ENCODE data around the gene SELENBP1. TPM values are rescaled to one million over a fixed set of nuclear protein-coding genes. Genes with fewer than 3 reads are reported as not detected.

SELENBP1 gene
- total RNA-seq, 2 donors from 2014 or later: 1,259 to 2,164 TPM

DNA sequence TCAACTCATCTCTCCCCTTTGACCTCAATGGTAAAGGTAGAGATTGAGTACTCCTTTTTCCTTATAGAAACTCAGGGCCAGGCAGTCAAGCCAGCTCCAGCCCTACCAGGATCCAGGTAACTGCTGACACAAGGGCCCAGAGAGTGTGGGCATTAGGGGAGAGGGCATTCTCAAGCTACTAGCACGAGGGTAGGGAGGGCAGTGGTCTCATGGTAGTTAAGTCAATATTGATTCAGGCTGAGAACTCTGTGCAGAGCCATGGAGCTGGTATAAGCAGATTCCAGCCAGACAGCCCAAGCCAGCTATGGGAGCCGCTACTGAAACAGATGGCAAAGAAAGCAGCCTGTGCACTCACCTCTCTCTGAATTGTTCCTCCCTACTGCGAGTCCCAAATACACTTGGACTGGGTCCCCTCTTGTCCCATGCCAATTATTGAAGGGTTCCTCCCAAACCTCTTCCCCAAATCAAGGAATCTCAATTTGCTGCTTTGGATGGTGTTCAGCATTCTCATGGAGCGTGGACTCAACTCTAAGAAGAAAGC lies 48.0 kb downstream of the SELENBP1 start:
- ATAC-seq (no peak), DNase-seq (no peak)
- intact Hi-C loops (cut with DNase I, micrococcal nuclease): no loop called here

GRCh38 chr1:151318975-151319374 lies 53.5 kb downstream of the SELENBP1 start:
- intact Hi-C loops (cut with DNase I, micrococcal nuclease): no loop called here
- DNase-seq (no peak), ATAC-seq (no peak)

GRCh38 chr1:151315565-151316235 lies 56.8 kb downstream of the SELENBP1 start:
- ATAC-seq (no peak), DNase-seq (no peak)
- intact Hi-C loops (cut with DNase I, micrococcal nuclease): no loop called here

Other genes with a start within 250 kb of the SELENBP1 start
- gene SEMA6C, start 226.1 kb downstream of the SELENBP1 start, total RNA-seq: 1 to 10 TPM; 2.7 to 2.8 TPM
- gene TNFAIP8L2, start 216.1 kb downstream of the SELENBP1 start, total RNA-seq: 1 to 10 TPM in 1 of 2 donors, under 1 TPM in 1; 0.40 to 2.8 TPM
- gene LYSMD1, start 206.8 kb downstream of the SELENBP1 start, total RNA-seq: 1 to 10 TPM; 6.8 to 9.2 TPM
- gene SCNM1, start 206.6 kb downstream of the SELENBP1 start, total RNA-seq: 10 to 100 TPM; 22.6 to 26.2 TPM
- gene TMOD4, start 196.7 kb downstream of the SELENBP1 start, total RNA-seq: 1 to 10 TPM; 1.2 to 1.6 TPM
- gene VPS72, start 182.5 kb downstream of the SELENBP1 start, total RNA-seq: 10 to 100 TPM; 34.4 TPM
- 10 to 100 TPM; 36.2 to 49.3 TPM for gene PIP5K1A, start 174.2 kb downstream of the SELENBP1 start, total RNA-seq
- 100 to 1,000 TPM; 103 to 105 TPM for gene PSMD4, start 118.0 kb downstream of the SELENBP1 start, total RNA-seq
- gene ZNF687, start 90.4 kb downstream of the SELENBP1 start, total RNA-seq: 10 to 100 TPM; 22.0 to 27.7 TPM
- 10 to 100 TPM; 56.7 to 58.3 TPM for gene PI4KB, start 45.3 kb downstream of the SELENBP1 start, total RNA-seq
- 10 to 100 TPM; 20.7 to 20.9 TPM for gene RFX5, start 25.5 kb downstream of the SELENBP1 start, total RNA-seq
- gene PSMB4, start 26.9 kb upstream of the SELENBP1 start, total RNA-seq: 100 to 1,000 TPM; 155 to 175 TPM
- gene POGZ, start 86.8 kb upstream of the SELENBP1 start, total RNA-seq: 10 to 100 TPM; 55.4 to 70.9 TPM
- gene CGN, start 138.7 kb upstream of the SELENBP1 start, total RNA-seq: 100 to 1,000 TPM; 182 to 188 TPM
- gene TUFT1, start 167.6 kb upstream of the SELENBP1 start, total RNA-seq: 10 to 100 TPM; 19.7 to 30.2 TPM
- 10 to 100 TPM; 28.4 to 30.6 TPM for gene SNX27, start 239.3 kb upstream of the SELENBP1 start, total RNA-seq

Data from left colon (tissue), 2 donors.